Tibial artery (tissue), 4 donors: ENCODE results near the gene CBLL1.

Experiments
- DNase-seq, 2 donors: peaks; one replicate each; pipeline ENCODE4 v3.0.0-alpha.2; 2019
- H3K27ac ChIP-seq, 2 donors: fragments of 200-600 bp; sonication (generic) in 1 of 2; 1 replicate in 1 of 2; 2 replicates in 1 of 2; pipeline ENCODE4 v1.5.1; 2018 to 2019; ENCODE audit warnings: mild to moderate bottlenecking in 1 of 2
- H3K27me3 ChIP-seq, 2 donors: fragments of 200-600 bp; sonication (generic) in 1 of 2; one replicate each; pipeline versions ENCODE4 v1.5.1 to v1.6.0; 2016 to 2019
- H3K36me3 ChIP-seq, 3 donors: fragments of 200-600 bp; sonication (generic) in 2 of 3; one replicate each; pipeline ENCODE4 v1.5.1; 2016 to 2019; ENCODE audit warnings: mild to moderate bottlenecking in 2 of 3
- H3K4me1 ChIP-seq, 4 donors: fragments of 200-600 bp; sonication (generic) in 2 of 4; 1 replicate in 3 of 4; 2 replicates in 1 of 4; pipeline ENCODE4 v1.5.1; 2016 to 2019
- H3K4me3 ChIP-seq, 2 donors: fragments of 200-600 bp; sonication (generic) in 1 of 2; 1 replicate in 1 of 2; 2 replicates in 1 of 2; pipeline ENCODE4 v1.5.1; 2018 to 2019; ENCODE audit warnings: mild to moderate bottlenecking in 2 of 2
- H3K9me3 ChIP-seq, 3 donors: fragments of 200-600 bp; sonication (generic) in 1 of 3; one replicate each; pipeline ENCODE4 v1.5.1; 2016 to 2019
- CTCF ChIP-seq, 2 experiments: fragments of 200-600 bp in 1 of 2; fragments of 450-650 bp in 1 of 2; IDR thresholded peaks; one replicate each; pipeline ENCODE4 v1.5.1; 2017 to 2019; ENCODE audit warnings: antibody characterized with exemption in 2 of 2, mild to moderate bottlenecking in 1 of 2, moderate library complexity in 1 of 2
- intact Hi-C: fragments of 100-400 bp; cut with DNase I; formaldehyde crosslinking; loops from one replicate; pipeline ENCODE4 v1.15.0; 2023; ENCODE audit warnings: low total_unique reads

Gene CBLL1

DNA sequence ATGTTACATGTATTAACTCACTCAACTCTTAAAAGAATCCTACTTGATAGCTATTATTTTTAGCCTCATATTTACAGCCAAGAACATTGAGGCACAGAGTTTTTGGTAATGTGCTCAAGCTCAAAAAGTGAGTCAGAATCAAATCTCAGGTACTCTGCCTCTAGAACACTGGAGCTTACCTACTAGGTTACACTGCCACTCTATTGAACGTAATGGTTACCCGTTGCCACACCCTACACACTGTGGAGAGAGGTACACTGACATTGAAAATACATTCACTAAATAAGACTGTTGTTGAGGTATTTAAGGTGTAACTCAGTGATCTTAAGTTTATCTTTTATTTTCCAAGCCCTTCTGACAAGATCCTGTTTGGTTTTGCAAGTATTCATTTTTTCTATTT, 41.2 kb downstream of the CBLL1 start:
- Histone ChIP-seq H3K9me3 (no peaks in the 10 kb centered on the region), H3K27ac (no peak overlapping the region), H3K4me1 (no peaks in the 10 kb centered on the region), H3K4me3 (no peak overlapping the region), H3K36me3 (no peaks in the 10 kb centered on the region), H3K27me3 (no peaks in the 10 kb centered on the region)
- intact Hi-C loops: no loop called here
- TF ChIP-seq CTCF (IDR thresholded peaks at IDR 0.05): no peak
- no peak for DNase-seq

DNA sequence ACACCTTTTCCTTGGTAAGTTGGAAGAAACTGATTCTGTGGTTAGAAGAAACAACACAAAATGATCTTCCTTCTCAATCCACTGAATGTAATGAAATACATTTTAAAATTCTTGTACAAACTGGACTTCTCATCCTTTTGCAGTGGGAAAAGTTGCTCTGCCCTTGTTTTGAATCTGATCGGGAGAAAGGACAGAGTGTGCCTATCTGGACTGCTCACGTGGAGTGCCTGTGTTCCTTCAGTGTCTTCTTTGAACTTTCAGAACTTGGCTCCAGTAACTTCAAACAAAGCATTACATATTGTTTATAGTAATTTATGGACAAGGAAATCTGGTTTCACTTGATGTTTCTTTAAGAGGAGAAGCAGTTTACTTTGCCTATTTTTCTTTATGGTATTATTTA, 42.0 kb downstream of the CBLL1 start:
- no peak for TF ChIP-seq CTCF (IDR thresholded peaks at IDR 0.05)
- Histone ChIP-seq H3K9me3 (no peaks in the 10 kb centered on the region), H3K27me3 (no peaks in the 10 kb centered on the region), H3K27ac (no peak overlapping the region), H3K4me3 (no peak overlapping the region), H3K36me3 (no peaks in the 10 kb centered on the region), H3K4me1 (no peaks in the 10 kb centered on the region)
- intact Hi-C loops: no loop called here
- DNase-seq: no peak

DNA sequence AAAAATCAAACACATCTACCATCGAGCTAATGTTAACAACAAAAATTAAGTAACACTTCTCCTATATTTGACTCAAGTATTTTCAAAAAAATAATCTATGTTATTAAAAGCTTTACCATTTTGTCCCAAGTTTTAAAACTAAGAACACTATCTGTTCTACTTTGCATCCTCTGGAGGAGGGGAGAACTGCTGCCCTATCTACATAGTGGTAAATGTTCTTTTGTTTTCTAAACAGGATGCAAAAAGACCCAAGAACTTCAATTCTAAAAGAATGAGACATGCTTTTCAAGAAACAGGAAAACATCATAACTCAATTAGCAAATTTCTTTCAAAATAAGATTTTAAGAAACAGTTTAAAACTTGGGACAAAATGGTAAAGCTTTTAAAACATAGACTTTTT, 44.3 kb downstream of the CBLL1 start:
- H3K27ac ChIP-seq: no peak overlapping the region
- no peak for TF ChIP-seq CTCF (IDR thresholded peaks at IDR 0.05)
- intact Hi-C loops: no loop called here
- no peaks in the 10 kb centered on the region for H3K27me3 ChIP-seq
- H3K4me1 ChIP-seq: no peaks in the 10 kb centered on the region
- H3K9me3 ChIP-seq: no peaks in the 10 kb centered on the region
- no peaks in the 10 kb centered on the region for H3K36me3 ChIP-seq
- DNase-seq: no peak
- H3K4me3 ChIP-seq: no peak overlapping the region

DNA sequence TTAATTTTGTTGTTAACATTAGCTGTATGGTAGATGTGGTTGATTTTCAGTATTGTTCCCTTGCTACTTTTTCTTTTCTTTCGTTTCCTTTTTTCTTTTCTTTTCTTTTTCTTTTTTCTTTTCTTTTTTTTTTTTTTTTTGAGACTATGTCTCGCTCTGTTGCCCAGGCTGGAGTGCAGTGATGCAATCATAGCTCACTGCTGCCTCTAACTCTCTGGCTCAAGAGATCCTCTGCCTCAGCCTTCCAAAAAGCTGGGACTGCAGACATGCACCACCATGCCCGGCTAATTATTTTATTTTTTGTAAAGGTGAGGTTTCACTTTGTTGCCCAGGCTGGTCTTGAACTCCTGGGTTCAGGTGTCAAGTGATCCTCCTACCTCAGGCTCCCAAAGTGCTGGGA, 44.7 kb downstream of the CBLL1 start:
- no peak for DNase-seq
- H3K9me3 ChIP-seq: no peaks in the 10 kb centered on the region
- no peaks in the 10 kb centered on the region for H3K36me3 ChIP-seq
- intact Hi-C loops: no loop called here
- H3K4me1 ChIP-seq: no peaks in the 10 kb centered on the region
- H3K27me3 ChIP-seq: no peaks in the 10 kb centered on the region
- no peak overlapping the region for H3K4me3 ChIP-seq
- no peak for TF ChIP-seq CTCF (IDR thresholded peaks at IDR 0.05)
- no peak overlapping the region for H3K27ac ChIP-seq

DNA sequence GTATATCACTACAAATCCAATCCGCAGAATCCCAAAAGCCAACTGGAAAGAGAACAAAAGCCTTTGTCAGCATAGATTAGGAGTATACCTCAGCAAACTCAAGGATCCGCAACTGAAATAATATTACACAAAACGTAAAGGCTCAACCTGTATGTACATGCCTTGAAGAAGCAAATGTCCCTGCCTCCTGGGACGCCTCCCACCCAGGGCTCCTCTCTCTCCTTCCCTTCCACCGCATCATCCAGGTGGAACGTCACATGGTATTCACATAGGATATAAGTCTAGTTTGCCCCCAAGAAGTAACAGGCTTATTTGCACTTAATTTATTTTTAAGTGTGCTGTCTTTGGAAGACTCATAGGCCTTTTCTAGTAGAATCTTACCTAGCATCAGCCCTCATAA, 45.7 kb downstream of the CBLL1 start:
- intact Hi-C loops: no loop called here
- Histone ChIP-seq H3K27me3 (no peaks in the 10 kb centered on the region), H3K4me1 (no peaks in the 10 kb centered on the region), H3K27ac (no peak overlapping the region), H3K4me3 (no peak overlapping the region), H3K36me3 (no peaks in the 10 kb centered on the region), H3K9me3 (no peaks in the 10 kb centered on the region)
- no peak for DNase-seq
- TF ChIP-seq CTCF (IDR thresholded peaks at IDR 0.05): no peak

DNA sequence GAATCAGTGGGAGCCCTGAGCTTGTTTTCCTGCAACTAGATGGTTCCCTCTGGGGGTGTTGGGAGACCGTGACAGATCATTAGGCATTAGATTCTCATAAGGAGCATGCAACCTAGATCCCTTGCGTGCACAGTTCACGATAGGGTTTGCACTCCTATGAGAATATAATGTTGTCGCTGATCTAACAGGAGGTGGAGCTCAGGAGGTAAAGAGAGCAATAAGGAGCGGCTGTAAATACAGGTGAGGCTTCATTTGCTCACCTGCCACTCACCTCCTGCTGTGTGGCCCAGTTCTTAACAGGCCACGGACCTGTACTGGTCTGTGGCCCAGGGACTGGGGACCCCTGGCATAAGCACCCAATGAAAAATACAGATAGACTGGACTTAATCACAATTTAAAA, 48.4 kb downstream of the CBLL1 start:
- DNase-seq: no peak
- intact Hi-C loops: no loop called here
- no peak for TF ChIP-seq CTCF (IDR thresholded peaks at IDR 0.05)
- no peaks in the 10 kb centered on the region for H3K9me3 ChIP-seq
- H3K4me3 ChIP-seq: no peak overlapping the region
- H3K4me1 ChIP-seq: no peaks in the 10 kb centered on the region
- H3K27ac ChIP-seq: no peak overlapping the region
- no peaks in the 10 kb centered on the region for H3K36me3 ChIP-seq
- no peaks in the 10 kb centered on the region for H3K27me3 ChIP-seq
